ENCODE measurements around the gene DNAH5. TPM values are rescaled to one million over a fixed set of nuclear protein-coding genes. Genes with fewer than 3 reads are reported as not detected.

DNAH5 gene
- total and polyA plus RNA-seq, 2 of the 13 experiments (the other 11 are each of a cell fraction or from before 2014, with no cell fraction given) = 0.09 TPM

DNA sequence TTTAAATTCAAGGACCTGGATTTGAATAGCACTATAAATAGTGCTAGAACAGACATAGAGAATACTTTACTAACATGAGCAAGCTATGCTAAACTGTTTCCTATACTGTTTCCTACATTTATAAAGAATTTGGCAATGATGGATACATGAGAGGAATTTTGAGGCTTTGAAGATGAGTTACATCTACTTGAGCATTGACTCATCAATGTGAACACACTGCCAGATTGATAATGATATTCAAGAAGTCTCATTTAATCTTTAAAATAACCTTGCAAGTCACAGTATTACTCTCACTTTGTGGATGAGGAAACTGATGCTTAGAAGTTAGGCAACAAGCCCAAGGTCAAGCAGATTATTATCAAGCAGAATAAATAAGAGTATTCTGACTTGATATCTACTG is 281.9 kb downstream of the DNAH5 start (continued):
- TF ChIP-seq, protein P1, sequence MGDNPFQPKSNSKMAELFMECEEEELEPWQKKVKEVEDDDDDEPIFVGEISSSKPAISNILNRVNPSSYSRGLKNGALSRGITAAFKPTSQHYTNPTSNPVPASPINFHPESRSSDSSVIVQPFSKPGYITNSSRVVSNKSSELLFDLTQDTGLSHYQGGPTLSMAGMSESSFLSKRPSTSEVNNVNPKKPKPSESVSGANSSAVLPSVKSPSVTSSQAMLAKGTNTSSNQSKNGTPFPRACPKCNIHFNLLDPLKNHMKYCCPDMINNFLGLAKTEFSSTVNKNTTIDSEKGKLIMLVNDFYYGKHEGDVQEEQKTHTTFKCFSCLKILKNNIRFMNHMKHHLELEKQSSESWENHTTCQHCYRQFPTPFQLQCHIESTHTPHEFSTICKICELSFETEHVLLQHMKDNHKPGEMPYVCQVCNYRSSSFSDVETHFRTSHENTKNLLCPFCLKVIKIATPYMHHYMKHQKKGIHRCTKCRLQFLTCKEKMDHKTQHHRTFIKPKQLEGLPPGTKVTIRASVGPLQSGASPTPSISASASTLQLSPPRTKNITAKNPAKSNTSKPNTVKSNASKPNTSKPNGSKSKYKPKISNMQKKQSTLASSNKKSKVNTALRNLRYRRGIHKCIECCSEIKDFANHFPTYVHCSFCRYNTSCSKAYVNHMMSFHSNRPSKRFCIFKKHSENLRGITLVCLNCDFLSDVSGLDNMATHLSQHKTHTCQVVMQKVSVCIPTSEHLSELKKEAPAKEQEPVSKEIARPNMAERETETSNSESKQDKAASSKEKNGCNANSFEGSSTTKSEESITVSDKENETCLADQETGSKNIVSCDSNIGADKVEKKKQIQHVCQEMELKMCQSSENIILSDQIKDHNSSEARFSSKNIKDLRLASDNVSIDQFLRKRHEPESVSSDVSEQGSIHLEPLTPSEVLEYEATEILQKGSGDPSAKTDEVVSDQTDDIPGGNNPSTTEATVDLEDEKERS (CRISPR knock-in tag; IDR thresholded peaks at IDR 0.05) = no peak
- no peak for TF ChIP-seq ZNF138 (CRISPR knock-in tag; IDR thresholded peaks at IDR 0.05; ENCODE audit: low read depth)
- no peak for TF ChIP-seq ZNF274 (CRISPR knock-in tag; IDR thresholded peaks at IDR 0.05)
- TF ChIP-seq ZNF777 (CRISPR knock-in tag; IDR thresholded peaks at IDR 0.05) = no peak

- no peaks in the 10 kb centered on the region for H3K4me1 ChIP-seq (ENCODE audit: insufficient read depth, low read length)
- no peaks in the 10 kb centered on the region for H3K79me2 ChIP-seq (ENCODE audit: insufficient read depth, low read length)
- TF ChIP-seq ZNF501 (CRISPR knock-in tag; IDR thresholded peaks at IDR 0.05) = no peak
- POLR2A ChIA-PET = no interaction called here
- in situ Hi-C loops (cut with HindIII; ENCODE audit: extremely low pct_ligation_motif_present, low pct_unique_long_range_greater_than_20kb) (no loop called here), intact Hi-C loops (cut with micrococcal nuclease; ENCODE audit: unreplicated experiment) (no loop called here)
- peaks cover 12% of the 10 kb centered on the region; the same call in 1 of the 2 replicates for H3K9me3 ChIP-seq (ENCODE audit: low read length)
- DNase-seq (ENCODE audit: low spot score) (no peak), FAIRE-seq (no peak), ATAC-seq (no peak)
- CTCF ChIA-PET (ENCODE audit: low intra/inter-chr PET ratio, low total read pairs) = no interaction called here
- no peak overlapping the region for H3K27ac ChIP-seq (ENCODE audit: extremely low read length, insufficient read depth, low read length)
- no peaks in the 10 kb centered on the region for H3K36me3 ChIP-seq (replicated peaks in 1 of 2; ENCODE audit: control insufficient read depth in 1 of 2, insufficient read depth in 2 of 2, low read length in 2 of 2)
- no peak overlapping the region for H3K4me2 ChIP-seq (ENCODE audit: low read depth, low read length)
- no peak overlapping the region for H3K9ac ChIP-seq (ENCODE audit: insufficient read depth, low read depth, low read length)
- H4K20me1 ChIP-seq (ENCODE audit: insufficient read depth, low read length) = no peaks in the 10 kb centered on the region
- BruUV-seq (replicated peaks) = no TSS peak
- H3K4me3 ChIP-seq (replicated peaks in 1 of 3; ENCODE audit: insufficient read depth in 1 of 3, low read depth in 2 of 3, low read length in 3 of 3) = no peak overlapping the region
- no peaks in the 10 kb centered on the region for H3K27me3 ChIP-seq (ENCODE audit: control insufficient read depth in 1 of 2, insufficient read depth in 2 of 2, low read length in 2 of 2)
- 0% methylated on average over 1 of the region's 1 CpG for WGBS (ENCODE audit: low lambda C conversion rate)
- no peak overlapping the region for H2AFZ ChIP-seq (ENCODE audit: low read length)
Measured at GRCh38 chr5:13661272-13661671, 283.2 kb downstream of the DNAH5 start.
